ENCODE measurements around the gene CAMK1.

Gene CAMK1

DNA sequence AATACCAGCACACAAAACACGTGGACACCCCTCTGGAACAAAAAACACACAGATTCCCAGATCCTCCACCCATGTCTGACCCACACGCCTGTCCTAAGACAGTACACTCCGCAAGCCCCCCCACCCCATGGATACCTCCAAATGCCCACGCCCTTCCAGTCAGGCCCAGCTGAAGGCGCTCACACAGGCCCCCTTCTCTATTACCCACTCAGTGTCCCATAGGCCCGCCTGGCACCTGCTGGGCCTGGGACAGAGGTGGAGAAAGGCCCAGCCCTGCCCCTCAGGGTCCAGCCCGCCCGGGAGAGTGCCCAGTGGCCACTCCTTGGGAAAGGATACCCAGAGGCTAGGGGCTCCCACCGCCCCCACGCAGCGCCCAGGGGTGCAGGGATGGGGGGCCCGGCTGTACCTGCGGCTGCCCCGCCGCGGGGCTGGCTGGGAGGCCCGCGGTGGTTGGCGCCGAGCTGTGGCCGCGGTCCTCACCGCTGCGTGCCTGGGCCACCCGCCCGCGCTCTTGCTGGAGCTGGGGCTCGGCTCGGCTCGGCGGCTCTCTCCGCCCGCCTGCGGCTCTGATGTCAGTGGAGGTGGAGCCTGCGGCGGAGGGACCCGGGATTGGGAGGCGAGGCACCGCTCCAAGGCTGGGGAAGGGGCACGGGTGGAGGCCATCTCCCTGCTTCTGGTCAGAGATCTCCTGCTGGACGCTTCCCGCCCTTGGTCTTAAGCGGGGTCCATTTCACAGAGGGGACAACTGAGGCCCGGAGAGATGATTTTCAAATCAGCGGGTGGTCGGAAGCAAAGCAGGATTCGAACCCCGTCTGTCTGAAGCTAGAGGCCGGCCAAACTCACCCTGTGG is at the start of gene CAMK1:
Gene CAMK1 (minus strand): TSS at position 522 of the 850 bp plus-strand sequence. CDS start 2,198 bp downstream, outside the sequence.
- DNase-seq = peak; percentile 27 to 65

DNA sequence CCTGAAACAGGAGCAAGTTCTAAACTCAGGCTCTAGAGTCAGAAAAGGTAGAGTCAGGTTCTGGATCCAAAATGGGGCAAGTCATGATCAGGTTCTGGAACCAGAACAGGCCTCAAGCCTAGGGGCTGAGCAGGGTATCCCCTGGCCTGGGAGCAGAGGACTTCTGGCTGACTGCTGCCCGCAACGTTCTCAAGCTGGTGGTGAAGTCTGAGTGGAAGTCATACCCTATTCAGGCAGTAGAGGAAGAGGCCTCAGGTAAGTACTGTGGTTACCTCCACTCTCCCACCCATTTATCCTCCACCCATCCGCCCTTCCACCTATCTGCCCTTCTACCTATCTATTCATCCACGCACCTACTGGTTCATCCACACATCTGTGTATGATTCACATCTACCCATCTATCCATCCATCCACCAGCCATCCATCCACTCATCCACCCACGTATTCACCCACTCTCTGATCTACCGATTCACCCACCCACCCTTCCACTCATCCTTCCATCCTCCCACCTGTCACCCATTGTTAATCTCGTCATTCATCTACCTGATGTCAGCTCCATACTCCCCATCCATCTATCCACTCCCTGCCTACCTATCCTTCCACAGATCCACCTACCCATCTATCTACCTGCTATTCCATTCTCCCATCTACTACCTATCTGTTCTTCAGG is 49.1 kb upstream of the CAMK1 start:
- no peak for DNase-seq

DNA sequence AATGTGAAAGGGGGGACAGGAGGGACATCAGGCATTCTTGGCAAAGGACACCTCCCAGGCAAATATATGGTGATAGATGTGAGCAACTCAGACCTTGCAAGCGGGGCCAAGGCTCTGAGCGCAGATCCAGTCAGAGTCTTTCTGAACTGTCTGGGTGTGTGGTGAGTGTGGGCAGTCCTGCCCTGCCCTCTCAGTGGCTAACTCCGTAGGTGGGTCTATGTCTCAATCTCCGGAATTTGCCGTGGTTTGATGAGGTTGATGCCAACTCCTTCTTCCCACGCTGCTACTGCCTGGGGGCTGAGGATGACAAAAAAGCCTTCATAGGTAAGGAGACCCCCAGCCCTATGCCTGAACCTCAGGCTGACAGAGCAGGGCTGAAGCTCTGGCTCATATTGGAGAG is 47.7 kb upstream of the CAMK1 start:
- no peak for DNase-seq

- DNase-seq = no peak
Observed at GRCh38 chr3:9815986-9816385, 46.2 kb upstream of the CAMK1 start.

DNA sequence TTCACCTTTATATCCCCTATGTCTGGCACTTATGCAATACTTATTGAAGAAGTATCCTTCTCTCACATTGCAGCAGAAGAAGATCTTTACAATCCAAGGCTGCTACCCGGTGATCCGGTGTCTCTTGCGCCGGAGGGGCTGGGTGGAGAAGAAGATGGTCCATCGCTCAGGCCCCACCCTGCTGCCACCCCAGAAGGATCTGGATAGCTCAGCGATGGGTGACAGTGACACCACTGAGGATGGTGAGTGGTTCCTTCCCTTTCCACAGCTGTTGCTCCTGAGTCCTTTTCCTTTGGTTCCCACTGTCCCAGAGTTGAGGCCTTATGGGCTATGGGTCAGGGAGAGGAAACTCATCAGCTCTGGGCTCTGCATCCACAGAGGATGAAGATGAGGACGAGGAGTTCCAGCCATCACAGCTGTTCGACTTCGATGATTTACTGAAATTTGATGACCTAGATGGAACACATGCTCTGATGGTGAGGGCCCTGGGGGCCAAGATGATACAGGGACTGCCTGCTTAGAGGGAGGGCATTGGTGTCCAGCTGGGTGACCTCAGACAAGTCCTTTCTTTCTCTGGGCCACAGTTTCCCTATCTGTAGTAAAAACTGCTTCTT is 43.2 kb upstream of the CAMK1 start:
- DNase-seq = no peak

- no peak for DNase-seq
Observed at GRCh38 chr3:9810846-9811245, 41.1 kb upstream of the CAMK1 start.

DNA sequence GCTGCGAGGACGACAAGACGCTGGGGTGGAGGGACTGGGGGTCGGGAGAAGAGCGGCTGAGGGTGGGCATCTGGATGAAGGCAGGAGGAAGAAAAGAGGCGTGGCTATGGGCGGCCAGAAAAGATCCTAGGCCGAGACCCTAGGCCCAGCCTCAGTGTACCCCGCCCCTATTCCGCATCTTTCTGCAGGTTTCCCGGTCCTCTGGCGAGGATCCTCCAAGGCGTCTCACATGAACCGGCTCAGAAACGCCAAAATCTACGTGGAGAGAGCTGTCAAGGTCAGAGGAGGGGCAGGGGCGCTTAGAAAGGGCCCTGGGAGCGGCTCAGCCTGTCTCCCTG is 40.7 kb upstream of the CAMK1 start:
- no peak for DNase-seq

DNA sequence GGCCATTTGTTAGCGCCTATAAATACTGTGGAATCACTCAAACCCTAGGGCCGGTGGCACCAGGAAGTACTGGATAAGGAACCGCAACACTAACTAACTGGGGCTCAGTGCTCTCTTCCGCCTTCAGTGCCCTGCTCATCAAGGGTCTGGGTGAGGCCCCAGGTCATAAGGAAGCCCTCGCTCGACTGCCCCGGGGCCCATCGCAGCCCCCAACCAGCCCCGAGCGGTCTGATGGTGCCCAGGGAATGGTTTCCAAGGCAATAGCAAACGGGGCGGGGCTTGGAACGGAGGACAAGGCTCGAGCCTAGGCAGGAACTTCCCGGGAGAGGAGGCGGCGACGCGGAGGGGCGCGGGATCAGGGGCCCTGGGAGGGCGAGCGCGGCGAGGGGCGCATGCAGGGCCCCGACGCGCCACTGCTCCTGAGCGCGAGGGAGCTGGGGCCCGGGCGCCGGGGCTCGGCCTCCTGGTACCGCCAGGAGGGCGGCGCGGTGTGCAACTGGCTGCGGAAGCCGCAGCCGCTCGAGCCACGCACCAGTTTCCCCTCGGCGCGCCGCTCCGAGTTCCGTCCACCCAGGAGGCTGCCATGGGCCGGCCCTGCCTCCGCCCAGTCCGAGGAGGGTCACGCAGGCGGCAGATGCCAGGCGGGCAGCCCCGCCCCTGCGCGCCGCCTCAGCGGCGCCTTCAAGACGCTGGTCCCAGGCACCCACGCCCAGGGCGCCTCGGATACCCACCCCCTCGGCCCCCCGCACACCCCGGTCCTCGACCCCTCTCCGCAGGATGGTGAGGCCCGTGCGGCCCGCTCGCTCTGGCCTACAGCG is 40.1 kb upstream of the CAMK1 start, which contains the start of gene TTLL3:
Gene TTLL3 (plus strand): TSS at position 648 of the 818 bp plus-strand sequence. CDS start 400 bp downstream, outside the sequence.
- DNase-seq = peak; percentile 19 to 63

DNA sequence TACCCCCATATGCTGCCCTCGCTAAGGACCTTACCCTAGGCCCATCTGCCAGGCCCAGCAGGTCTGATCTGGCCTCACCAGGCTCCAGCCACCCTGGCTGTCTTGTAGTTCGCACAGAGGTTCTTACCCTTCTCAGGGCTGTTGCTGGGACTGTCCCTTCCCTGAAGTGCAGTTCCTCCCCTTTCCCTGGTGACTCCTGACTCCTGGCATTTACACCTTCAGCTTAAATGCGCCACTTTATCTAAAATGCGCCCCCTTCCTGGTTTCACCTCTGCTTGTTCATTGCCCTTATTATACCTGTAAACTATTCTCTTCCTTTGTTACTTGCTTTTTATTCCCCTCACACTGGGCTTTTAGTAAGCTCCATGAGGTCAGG is 39.5 kb upstream of the CAMK1 start:
- no peak for DNase-seq

- DNase-seq = no peak
Observed at GRCh38 chr3:9808345-9809037, 38.7 kb upstream of the CAMK1 start.

DNA sequence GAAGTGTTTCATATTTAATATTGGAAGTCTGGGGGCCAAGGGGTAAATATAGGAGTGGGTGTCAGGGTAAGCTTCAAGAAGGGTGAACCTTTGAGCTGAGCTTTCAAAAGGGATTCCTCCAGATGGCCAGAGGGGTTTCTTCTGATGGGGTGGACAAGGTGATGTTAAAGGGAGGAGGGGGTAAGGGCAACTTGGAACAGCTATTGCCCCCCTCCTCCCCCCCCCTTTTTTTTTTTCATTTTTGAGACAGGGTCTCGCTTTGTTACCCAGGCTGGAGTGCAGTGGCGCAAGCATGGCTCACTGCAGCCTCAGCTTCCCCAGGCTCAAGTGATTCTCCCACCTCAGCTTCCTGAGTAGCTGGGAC is 38.2 kb upstream of the CAMK1 start:
- DNase-seq = no peak

DNA sequence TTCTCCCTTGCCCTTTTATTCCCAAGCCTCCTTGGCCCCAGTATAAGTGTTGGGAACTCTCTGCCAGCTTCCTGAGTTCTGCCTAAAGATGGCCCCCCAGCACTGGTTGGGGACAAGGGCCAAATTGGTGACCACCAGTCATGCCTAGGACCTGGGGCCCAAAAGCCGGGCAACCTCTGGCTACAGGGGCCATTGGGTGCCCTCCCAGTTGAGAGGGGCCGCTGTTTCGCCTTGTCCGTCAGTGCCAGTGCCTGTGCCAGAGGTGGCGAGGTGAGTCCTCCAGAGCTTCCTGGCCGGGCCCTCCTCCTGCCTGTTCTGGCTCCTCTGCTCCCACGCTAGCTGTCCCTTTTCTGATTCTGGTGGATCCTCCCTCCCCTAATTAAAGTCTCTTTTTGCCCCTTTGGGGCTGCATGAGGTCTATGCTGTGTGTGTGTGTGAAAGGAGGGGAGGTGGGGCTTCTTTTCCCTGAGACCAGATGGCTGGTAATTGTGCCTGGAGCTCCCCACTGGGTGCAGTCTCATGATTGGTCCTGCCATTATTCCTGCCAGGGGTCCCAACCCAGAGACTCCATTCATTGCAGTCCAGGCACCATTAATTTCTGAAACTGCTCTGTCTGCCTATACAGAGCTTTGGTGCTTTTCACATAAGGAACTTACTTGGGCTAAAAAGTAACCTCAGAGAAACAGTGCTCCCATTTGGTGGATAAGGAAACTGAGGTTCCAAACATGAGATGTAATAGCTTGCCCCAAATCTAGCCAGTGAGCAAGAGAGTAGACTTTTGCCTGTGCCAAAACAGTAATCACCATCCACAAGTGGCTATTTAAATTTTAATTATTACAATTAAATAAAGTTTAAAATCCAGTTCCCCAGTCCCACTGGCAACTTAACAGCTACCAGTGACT is 37.2 kb upstream of the CAMK1 start:
- no peak for DNase-seq

- no peak for DNase-seq
Observed at GRCh38 chr3:9806137-9806536, 36.4 kb upstream of the CAMK1 start.

DNA sequence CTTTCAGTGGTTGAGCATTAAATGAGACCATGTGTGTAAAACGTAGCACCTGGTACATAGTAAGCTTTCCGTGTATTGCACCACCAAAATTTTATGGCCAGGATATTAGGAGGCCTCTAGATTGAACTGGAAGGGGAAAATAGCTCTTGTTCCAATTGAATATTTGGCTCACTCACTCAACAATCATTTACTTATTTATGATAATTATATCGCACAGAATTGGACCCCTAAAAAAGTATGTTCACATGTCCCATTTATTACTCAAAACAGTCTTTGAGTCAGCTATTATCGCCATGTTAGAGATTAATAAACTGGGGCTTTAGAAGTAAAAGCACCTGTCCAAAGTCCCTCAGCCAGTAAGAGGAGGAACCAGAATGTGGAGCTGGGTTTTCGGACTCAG is 35.2 kb upstream of the CAMK1 start:
- no peak for DNase-seq

DNA sequence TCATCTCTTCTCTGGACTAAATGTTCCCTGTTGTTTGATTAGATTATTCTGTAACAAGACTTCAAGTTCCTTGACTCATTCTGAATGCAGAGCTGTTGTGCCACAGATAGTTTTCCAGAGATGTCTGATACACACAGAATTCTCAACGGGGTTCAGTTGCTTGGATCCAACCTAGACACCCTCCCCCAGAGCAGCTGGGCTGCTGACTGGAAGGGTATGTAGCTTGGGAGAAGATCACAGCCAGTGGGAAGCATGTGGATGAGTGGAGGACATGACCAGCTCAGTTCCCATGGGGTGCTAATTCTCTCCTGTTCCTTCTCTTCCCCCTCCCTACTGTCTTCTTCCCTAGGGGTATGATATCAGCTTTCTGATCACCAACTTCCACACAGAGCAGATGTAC is 33.7 kb upstream of the CAMK1 start:
- no peak for DNase-seq

GRCh38 chr3:9800529-9800928 is 30.8 kb upstream of the CAMK1 start:
- no peak for DNase-seq

- no peak for DNase-seq
Observed at GRCh38 chr3:9797196-9797945, 27.6 kb upstream of the CAMK1 start.

DNA sequence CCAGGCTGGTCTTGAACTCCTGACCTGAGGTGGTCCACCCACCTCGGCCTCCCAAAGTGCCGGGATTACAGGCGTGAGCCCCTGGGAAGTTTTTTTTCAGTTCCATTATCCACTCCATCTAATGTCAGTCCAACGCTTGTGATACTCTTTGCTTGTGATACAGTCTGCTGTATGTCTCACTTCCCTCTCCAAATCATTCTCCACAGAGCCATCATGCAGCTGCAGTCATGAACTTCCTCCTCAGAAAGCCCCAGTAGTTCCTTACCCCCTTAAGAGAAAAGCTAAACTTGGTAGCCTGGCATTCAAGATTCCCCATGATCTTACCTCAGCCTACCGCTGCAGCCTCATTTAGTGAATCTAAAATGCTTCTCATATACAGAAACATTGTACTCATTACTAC is 25.5 kb upstream of the CAMK1 start:
- DNase-seq = no peak

DNA sequence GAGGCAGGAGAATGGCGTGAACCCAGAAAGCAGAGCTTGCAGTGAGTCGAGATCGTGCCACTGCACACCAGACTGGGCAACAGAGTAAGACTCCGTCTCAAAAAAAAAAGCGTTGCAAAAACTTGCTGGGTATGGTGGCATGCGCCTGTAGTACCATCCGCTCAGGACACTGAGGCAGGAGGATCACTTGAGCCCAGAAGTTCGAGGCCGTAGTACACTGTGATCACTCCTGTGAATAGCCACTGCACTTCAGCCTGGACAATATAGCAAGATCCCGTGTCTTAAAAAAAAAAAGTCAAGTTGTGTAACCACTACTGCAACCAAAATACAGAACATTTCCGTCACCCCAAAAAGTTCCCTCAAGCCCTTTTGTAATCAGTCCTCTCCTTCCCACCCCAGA is 24.7 kb upstream of the CAMK1 start:
- DNase-seq = no peak

GRCh38 chr3:9793161-9793781 is 23.5 kb upstream of the CAMK1 start:
- DNase-seq = no peak

All from hippocampal formation (tissue), 2 donors.